Fibroblast of lung (primary cell): ENCODE data around the gene AGBL1. TPM values are rescaled to one million over a fixed set of nuclear protein-coding genes. Genes with fewer than 3 reads are reported as not detected.
"Not testable (repeated sequence)": the region's sequence is repeated elsewhere in the genome, so short reads cannot be mapped to it uniquely, and the experiment has no call there.

Source experiments
- DNase-seq, 2 donors: peaks; one replicate each; pipeline versions ENCODE4 v3.0.0 to v3.0.0-alpha.2; 2010; ENCODE audit warnings: low read depth in 2 of 2
- H2AFZ ChIP-seq: 2 replicates; pipeline ENCODE4 v1.5.1; 2012; ENCODE audit warnings: low read length, control low read depth, inconsistent platforms
- H3K27ac ChIP-seq: 2 replicates; pipeline ENCODE4 v1.5.1; 2011; ENCODE audit warnings: low read length, control low read depth; ENCODE audit not compliant: insufficient read depth
- H3K27me3 ChIP-seq: 2 replicates; pipeline ENCODE4 v1.5.1; 2011; ENCODE audit warnings: mild to moderate bottlenecking, low read length; ENCODE audit not compliant: control insufficient read depth, insufficient read depth
- H3K36me3 ChIP-seq: 2 replicates; pipeline ENCODE4 v1.5.1; 2011; ENCODE audit warnings: low read length; ENCODE audit not compliant: control insufficient read depth, insufficient read depth
- H3K4me1 ChIP-seq: 2 replicates; pipeline ENCODE4 v1.5.1; 2011; ENCODE audit warnings: low read length; ENCODE audit not compliant: control insufficient read depth, insufficient read depth; ENCODE audit errors: extremely low read depth
- H3K4me2 ChIP-seq: 2 replicates; pipeline ENCODE4 v1.5.1; 2011; ENCODE audit warnings: low read length, control low read depth; ENCODE audit not compliant: insufficient read depth; ENCODE audit errors: extremely low read depth
- H3K4me3 ChIP-seq, 4 experiments: fragments of 200-600 bp in 1 of 4; sonication (generic) in 1 of 4; replicated peaks in 1 of 4; 2 replicates each; pipeline ENCODE4 v1.5.1; 2011 to 2016; ENCODE audit warnings: low read length in 4 of 4, low read depth in 3 of 4, mild to moderate bottlenecking in 3 of 4, control low read depth in 2 of 4, inconsistent platforms in 1 of 4, mixed read lengths in 1 of 4; ENCODE audit not compliant: insufficient read depth in 1 of 4; ENCODE audit errors: control extremely low read depth in 1 of 4
- H3K79me2 ChIP-seq: 2 replicates; pipeline ENCODE4 v1.5.1; 2012; ENCODE audit warnings: mild to moderate bottlenecking, low read length, inconsistent platforms; ENCODE audit not compliant: control insufficient read depth, insufficient read depth
- H3K9ac ChIP-seq: 2 replicates; pipeline ENCODE4 v1.5.1; 2011; ENCODE audit warnings: mild to moderate bottlenecking, low read length, control low read depth; ENCODE audit not compliant: insufficient read depth
- H3K9me3 ChIP-seq: 2 replicates; pipeline ENCODE4 v1.5.1; 2012; ENCODE audit warnings: low read depth, low read length; ENCODE audit not compliant: control insufficient read depth, insufficient read depth
- H4K20me1 ChIP-seq: 2 replicates; pipeline ENCODE4 v1.5.1; 2011; ENCODE audit warnings: low read length; ENCODE audit not compliant: control insufficient read depth, insufficient read depth; ENCODE audit errors: extremely low read depth
- EZH2 ChIP-seq: IDR thresholded peaks from 2 replicates; pipeline ENCODE4 v1.5.1; 2012; ENCODE audit warnings: low read length, control low read depth, mild to moderate bottlenecking; ENCODE audit errors: missing control alignments
- polyA plus RNA-seq, 2 donors: library from polyadenylated mRNA; depleted of rRNA in 1 of 2; stranded (reverse) in 1 of 2; unstranded in 1 of 2; fragments of >200 nt; gene quantifications; 2 replicates each; pipeline ENCODE4 v1.2.1, GENCODE V29; 2011 to 2012; ENCODE audit warnings: missing spikeins in 1 of 2
- total RNA-seq: library from RNA; depleted of rRNA; stranded (reverse); fragments of >200 nt; gene quantifications from 2 replicates; pipeline ENCODE4 v1.2.1, GENCODE V29; 2014
- TF ChIP-seq, protein P1 (sequence below), 2 donors: IDR thresholded peaks in 1 of 2; conservative IDR thresholded peaks in 1 of 2; 1 replicate in 1 of 2; 2 replicates in 1 of 2; pipeline ENCODE4 v1.5.1; 2011 to 2012; ENCODE audit warnings: low read length in 2 of 2, control low read depth in 1 of 2, inconsistent platforms in 1 of 2, low read depth in 1 of 2, mild to moderate bottlenecking in 1 of 2

The AGBL1 gene
- total and polyA plus RNA-seq, 2 donors (not counting 1 experiment from before 2014, with no cell fraction given), result not detected

DNA sequence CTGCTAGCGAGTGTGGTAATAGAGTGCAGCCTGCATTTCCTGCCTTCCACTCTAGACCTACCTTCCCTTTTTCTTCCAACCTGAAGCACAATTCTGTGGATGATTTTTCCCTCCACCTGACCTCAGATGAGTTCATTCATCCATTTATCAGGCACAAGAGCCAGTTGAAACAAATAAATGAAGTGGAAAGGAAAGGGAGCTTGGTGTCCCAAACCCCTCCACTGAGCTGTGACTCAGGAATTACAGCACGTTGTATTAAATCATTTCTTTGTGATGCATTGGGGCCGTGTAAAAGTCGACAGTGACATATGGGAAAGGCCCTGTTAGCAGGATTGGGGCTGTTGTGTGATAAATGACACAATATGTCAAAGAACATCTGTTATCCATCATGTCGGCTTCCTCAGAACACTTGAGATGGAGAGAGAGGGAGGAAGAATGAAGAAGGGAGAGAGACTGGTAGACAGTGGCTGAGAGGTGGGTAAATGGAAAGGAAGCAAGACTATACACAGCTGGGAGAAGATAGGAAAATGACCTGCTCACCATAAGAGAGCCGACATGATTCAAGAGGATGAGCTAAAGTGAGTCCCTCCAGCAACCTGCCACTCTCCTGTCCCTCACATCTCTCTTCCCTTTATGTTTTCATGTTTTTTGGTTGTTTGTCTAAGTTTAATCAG, 366.0 kb downstream of the AGBL1 start:
- Histone ChIP-seq H3K4me2 (no peak overlapping the region), H3K27ac (no peak overlapping the region), H3K27me3 (no peaks in the 10 kb centered on the region), H3K9ac (no peak overlapping the region), H2AFZ (no peak overlapping the region), H3K4me3 (no peak overlapping the region), H3K4me1 (no peaks in the 10 kb centered on the region), H3K79me2 (no peaks in the 10 kb centered on the region), H3K36me3 (no peaks in the 10 kb centered on the region), H4K20me1 (no peaks in the 10 kb centered on the region), H3K9me3 (no peaks in the 10 kb centered on the region)
- TF ChIP-seq EZH2, result no peak
- TF ChIP-seq, protein P1, sequence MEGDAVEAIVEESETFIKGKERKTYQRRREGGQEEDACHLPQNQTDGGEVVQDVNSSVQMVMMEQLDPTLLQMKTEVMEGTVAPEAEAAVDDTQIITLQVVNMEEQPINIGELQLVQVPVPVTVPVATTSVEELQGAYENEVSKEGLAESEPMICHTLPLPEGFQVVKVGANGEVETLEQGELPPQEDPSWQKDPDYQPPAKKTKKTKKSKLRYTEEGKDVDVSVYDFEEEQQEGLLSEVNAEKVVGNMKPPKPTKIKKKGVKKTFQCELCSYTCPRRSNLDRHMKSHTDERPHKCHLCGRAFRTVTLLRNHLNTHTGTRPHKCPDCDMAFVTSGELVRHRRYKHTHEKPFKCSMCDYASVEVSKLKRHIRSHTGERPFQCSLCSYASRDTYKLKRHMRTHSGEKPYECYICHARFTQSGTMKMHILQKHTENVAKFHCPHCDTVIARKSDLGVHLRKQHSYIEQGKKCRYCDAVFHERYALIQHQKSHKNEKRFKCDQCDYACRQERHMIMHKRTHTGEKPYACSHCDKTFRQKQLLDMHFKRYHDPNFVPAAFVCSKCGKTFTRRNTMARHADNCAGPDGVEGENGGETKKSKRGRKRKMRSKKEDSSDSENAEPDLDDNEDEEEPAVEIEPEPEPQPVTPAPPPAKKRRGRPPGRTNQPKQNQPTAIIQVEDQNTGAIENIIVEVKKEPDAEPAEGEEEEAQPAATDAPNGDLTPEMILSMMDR (conservative IDR thresholded peaks at IDR 0.05 in 1 of 2, IDR thresholded peaks at IDR 0.05 in 1 of 2; ENCODE audit: low read depth in 1 of 2, low read length in 2 of 2), result no peak
- DNase-seq, result no peak

DNA sequence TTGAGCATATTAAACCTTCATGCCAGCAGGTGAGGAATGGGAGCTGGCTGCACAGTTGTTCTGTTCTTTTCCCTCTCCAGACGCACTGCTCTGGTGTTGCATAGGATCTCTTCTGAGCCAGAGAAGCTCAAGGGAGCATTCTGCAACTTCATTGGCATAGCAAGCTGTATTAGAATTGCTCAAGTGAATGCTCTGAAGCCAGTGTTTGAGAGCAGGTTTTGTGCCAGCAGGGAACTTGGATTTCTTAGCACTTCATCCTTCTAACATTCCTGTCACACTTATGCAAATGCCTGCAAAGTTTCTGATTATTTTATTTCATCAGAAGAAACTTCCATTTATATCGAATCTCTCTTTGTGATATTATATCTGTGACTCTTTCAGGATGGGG, 366.6 kb downstream of the AGBL1 start:
- Histone ChIP-seq H3K4me1 (no peaks in the 10 kb centered on the region), H3K27ac (no peak overlapping the region), H3K9ac (no peak overlapping the region), H3K79me2 (no peaks in the 10 kb centered on the region), H3K36me3 (no peaks in the 10 kb centered on the region), H2AFZ (no peak overlapping the region), H3K9me3 (no peaks in the 10 kb centered on the region), H3K27me3 (no peaks in the 10 kb centered on the region), H3K4me2 (no peak overlapping the region), H4K20me1 (no peaks in the 10 kb centered on the region), H3K4me3 (no peak overlapping the region)
- TF ChIP-seq, protein P1 (conservative IDR thresholded peaks at IDR 0.05 in 1 of 2, IDR thresholded peaks at IDR 0.05 in 1 of 2; ENCODE audit: low read depth in 1 of 2, low read length in 2 of 2), result no peak
- no peak for DNase-seq

DNA sequence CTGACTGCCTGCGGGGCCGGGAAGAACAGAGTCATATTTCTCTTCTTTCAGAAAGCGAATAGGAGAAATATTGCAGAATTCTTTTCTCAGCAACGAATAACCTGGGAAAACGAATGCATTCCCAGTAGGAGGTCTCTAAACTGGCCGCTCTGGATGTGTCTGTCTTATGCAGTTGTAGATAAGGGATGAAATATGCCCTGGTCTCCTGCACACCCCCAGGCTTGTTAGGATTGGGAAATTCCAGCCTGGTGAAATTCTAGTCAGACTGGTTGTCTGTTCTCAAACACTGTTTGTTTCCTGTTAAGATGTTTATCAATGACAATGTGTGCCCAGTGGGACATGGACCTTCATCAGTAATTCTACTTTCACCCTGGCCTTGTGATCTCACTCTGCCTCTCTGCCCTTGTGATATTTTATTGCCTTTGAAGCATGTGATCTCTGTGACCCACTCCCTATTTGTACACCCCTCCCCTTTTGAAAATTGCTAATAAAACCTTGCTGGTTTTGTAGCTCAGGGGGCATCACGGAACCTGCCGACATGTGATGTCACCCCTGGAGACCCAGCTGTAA, 385.9 kb downstream of the AGBL1 start:
- not testable (repeated sequence) for H3K36me3 ChIP-seq, H3K4me2 ChIP-seq, H3K9ac ChIP-seq, DNase-seq, H2AFZ ChIP-seq, H3K79me2 ChIP-seq, H3K4me1 ChIP-seq, H3K27me3 ChIP-seq, H3K27ac ChIP-seq, H4K20me1 ChIP-seq, H3K9me3 ChIP-seq, H3K4me3 ChIP-seq
